Gastroesophageal sphincter (tissue), 4 donors: Measurements from ENCODE around the gene DACH1. TPM values are rescaled to one million over a fixed set of nuclear protein-coding genes. Genes with fewer than 3 reads are reported as not detected.

ENCODE experiments used
- ATAC-seq: fragments of 150-250 bp; one replicate; pipeline ENCODE4 v1.9.1; 2016; ENCODE audit warnings: mild to moderate bottlenecking, moderate library complexity
- H3K27ac ChIP-seq, 4 donors: fragments of 200-600 bp; sonication (generic) in 3 of 4; 1 replicate in 3 of 4; 2 replicates in 1 of 4; pipeline ENCODE4 v1.5.1; 2016 to 2019
- H3K27me3 ChIP-seq: fragments of 200-600 bp; sonication (generic); one replicate; pipeline ENCODE4 v1.5.1; 2019
- H3K36me3 ChIP-seq, 2 donors: fragments of 200-600 bp; sonication (generic); one replicate each; pipeline ENCODE4 v1.5.1; 2019; ENCODE audit warnings: control low read depth in 1 of 2
- H3K4me1 ChIP-seq, 3 donors: fragments of 200-600 bp; sonication (generic); 1 replicate in 2 of 3; 2 replicates in 1 of 3; pipeline ENCODE4 v1.5.1; 2016 to 2019; ENCODE audit warnings: control low read depth in 2 of 3
- H3K4me3 ChIP-seq, 2 donors: fragments of 200-600 bp; sonication (generic); one replicate each; pipeline ENCODE4 v1.5.1; 2019; ENCODE audit warnings: mild to moderate bottlenecking in 1 of 2, moderate library complexity in 1 of 2
- H3K9me3 ChIP-seq, 3 donors: fragments of 200-600 bp; sonication (generic); one replicate each; pipeline ENCODE4 v1.5.1; 2017 to 2019; ENCODE audit warnings: control low read depth in 2 of 3
- EP300 ChIP-seq: sonication (generic); formaldehyde crosslinking; IDR thresholded peaks from one replicate; pipeline ENCODE4 v1.6.1; 2017; ENCODE audit warnings: antibody characterized with exemption, mild to moderate bottlenecking
- POLR2A ChIP-seq, 2 donors: fragments of 450-650 bp; IDR thresholded peaks; one replicate each; pipeline ENCODE4 v1.6.1; 2017; ENCODE audit warnings: antibody characterized with exemption in 2 of 2, mild to moderate bottlenecking in 2 of 2, moderate library complexity in 1 of 2
- POLR2AphosphoS5 ChIP-seq: sonication (generic); formaldehyde crosslinking; IDR thresholded peaks from one replicate; pipeline ENCODE4 v1.6.1; 2017; ENCODE audit warnings: antibody characterized with exemption
- WGBS, 2 donors: methylation state at CpG; one replicate each; pipeline ENCODE4 v1.1.5; 2018; ENCODE audit warnings: low coverage in 1 of 2; 5-methylcytosine and 5-hydroxymethylcytosine counted together
- total RNA-seq, 4 donors: library from RNA; depleted of rRNA; stranded (reverse); fragments of >200 nt; gene quantifications; one replicate each; pipeline ENCODE4 v1.1.0, GENCODE V29; 2016
- TF ChIP-seq, protein P1 (sequence below), 4 experiments: fragments of 200-600 bp in 2 of 4; fragments of 450-650 bp in 2 of 4; sonication (generic) in 1 of 4; IDR thresholded peaks; one replicate each; pipeline ENCODE4 v1.5.1; 2017 to 2019; ENCODE audit warnings: antibody characterized with exemption in 4 of 4, mild to moderate bottlenecking in 2 of 4, moderate library complexity in 2 of 4

DACH1 gene
- total RNA-seq, 4 donors from 2014 or later: 1.1 to 2.1 (median 1.7) TPM

DNA sequence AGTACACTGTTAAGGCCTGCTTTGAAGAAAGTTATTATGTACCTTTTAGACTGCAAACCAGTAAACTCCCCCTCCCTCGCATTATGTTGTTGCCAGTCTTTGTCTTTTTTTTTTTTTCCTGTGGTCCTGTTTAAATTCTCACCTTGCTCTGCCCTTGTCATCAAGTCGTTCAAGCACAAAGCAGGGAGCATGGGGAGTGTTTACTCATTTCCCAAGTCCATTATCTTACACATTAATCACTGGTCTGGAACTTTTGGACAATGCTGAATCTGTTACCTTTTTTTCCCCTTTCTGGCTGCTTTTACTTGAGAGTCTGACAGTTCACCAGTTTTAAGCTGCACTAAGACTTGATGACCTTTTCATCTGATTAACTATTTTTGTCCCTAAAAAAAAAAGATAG lies 108.2 kb downstream of the DACH1 start:
- Histone ChIP-seq H3K9me3 (no peaks in the 10 kb centered on the region), H3K27ac (no peak overlapping the region), H3K4me3 (no peak overlapping the region), H3K4me1 (no peaks in the 10 kb centered on the region), H3K36me3 (no peaks in the 10 kb centered on the region), H3K27me3 (no peaks in the 10 kb centered on the region)
- ATAC-seq: no peak
- 48 to 50% methylated on average over 1 to 2 of the region's 2 CpGs for WGBS, 2 donors
- TF ChIP-seq EP300 (no peak), POLR2AphosphoS5 (no peak)

DNA sequence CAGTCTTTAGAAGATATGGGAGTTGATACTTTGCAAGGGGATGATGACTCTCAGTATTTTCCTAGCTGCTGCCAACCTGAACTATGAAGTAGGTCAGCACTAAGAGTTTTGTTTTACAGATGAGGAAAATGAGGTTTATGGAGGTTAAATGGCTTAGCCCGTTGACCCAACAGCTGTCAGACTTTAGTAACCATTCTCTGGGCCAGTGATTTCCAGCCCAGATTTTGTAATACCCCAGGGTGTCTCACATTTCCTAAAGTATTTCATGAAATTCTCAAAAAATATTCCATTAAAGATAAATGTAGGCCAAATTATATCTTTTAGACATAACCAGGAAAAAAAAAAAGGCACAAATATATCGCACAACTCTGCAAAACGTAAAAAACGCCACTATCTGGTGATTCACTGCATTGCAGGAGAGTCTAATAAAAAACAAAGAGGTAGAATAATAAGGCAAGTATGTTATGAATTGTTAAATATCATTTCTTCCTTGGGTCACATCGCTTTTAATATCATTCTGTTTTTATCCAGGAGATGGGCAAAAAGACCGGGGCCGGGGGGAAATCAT lies 112.5 kb downstream of the DACH1 start:
- WGBS, 2 donors: 62 to 88% methylated on average over 7 of the region's 7 CpGs
- H3K27ac ChIP-seq: no peak overlapping the region
- TF ChIP-seq, protein P1, sequence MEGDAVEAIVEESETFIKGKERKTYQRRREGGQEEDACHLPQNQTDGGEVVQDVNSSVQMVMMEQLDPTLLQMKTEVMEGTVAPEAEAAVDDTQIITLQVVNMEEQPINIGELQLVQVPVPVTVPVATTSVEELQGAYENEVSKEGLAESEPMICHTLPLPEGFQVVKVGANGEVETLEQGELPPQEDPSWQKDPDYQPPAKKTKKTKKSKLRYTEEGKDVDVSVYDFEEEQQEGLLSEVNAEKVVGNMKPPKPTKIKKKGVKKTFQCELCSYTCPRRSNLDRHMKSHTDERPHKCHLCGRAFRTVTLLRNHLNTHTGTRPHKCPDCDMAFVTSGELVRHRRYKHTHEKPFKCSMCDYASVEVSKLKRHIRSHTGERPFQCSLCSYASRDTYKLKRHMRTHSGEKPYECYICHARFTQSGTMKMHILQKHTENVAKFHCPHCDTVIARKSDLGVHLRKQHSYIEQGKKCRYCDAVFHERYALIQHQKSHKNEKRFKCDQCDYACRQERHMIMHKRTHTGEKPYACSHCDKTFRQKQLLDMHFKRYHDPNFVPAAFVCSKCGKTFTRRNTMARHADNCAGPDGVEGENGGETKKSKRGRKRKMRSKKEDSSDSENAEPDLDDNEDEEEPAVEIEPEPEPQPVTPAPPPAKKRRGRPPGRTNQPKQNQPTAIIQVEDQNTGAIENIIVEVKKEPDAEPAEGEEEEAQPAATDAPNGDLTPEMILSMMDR (IDR thresholded peaks at IDR 0.05): peak in 1 of 4 experiments; percentile 11
- TF ChIP-seq EP300 (no peak), POLR2A (IDR thresholded peaks at IDR 0.05) (no peak), POLR2AphosphoS5 (peak; percentile 26)
- H3K4me3 ChIP-seq: no peak overlapping the region
- no peaks in the 10 kb centered on the region for H3K9me3 ChIP-seq
- no peaks in the 10 kb centered on the region for H3K4me1 ChIP-seq
- peak; percentile 71 for ATAC-seq
- H3K27me3 ChIP-seq: no peaks in the 10 kb centered on the region
- no peaks in the 10 kb centered on the region for H3K36me3 ChIP-seq

DNA sequence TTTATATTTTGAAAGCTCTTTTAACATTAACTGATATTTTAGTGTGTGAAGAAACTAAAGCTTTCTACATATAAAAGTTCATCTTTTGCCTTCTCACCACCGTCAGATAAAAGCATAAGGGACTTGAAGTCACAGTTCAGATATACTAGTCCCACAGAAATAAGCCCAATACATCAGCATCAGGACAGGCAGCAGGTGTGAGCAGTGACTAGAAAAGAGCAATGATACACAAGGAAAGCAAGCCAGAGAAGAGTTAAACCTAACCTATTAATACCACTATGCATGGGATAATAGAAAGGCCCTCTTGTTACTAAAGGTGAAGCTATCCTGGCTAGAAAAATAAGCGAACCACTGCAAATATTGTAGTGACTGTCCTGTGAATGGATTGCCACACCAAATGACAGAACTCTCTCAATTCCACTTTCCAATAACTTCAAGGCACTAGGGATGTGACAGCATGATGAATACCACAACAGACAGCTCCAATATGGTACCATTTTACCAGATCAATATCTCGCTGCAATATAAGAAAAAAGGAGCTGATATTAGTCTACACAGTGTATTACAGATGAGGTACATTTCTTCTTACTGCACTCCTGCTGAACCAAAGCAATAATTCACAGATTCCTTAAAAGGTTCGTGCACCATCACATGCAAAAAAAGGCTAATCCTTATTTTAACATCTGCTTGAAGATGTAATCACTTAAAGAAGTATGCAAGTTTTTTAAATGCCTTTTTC lies 114.1 kb downstream of the DACH1 start:
- Histone ChIP-seq H3K4me3 (no peak overlapping the region), H3K36me3 (no peaks in the 10 kb centered on the region), H3K27ac (no peak overlapping the region), H3K9me3 (no peaks in the 10 kb centered on the region), H3K27me3 (no peaks in the 10 kb centered on the region), H3K4me1 (no peaks in the 10 kb centered on the region)
- no peak for ATAC-seq
- TF ChIP-seq POLR2AphosphoS5 (no peak), POLR2A (IDR thresholded peaks at IDR 0.05) (no peak), EP300 (no peak)
- TF ChIP-seq, protein P1 (IDR thresholded peaks at IDR 0.05): no peak
- WGBS, 2 donors: 64 to 81% methylated on average over 3 to 4 of the region's 4 CpGs

DNA sequence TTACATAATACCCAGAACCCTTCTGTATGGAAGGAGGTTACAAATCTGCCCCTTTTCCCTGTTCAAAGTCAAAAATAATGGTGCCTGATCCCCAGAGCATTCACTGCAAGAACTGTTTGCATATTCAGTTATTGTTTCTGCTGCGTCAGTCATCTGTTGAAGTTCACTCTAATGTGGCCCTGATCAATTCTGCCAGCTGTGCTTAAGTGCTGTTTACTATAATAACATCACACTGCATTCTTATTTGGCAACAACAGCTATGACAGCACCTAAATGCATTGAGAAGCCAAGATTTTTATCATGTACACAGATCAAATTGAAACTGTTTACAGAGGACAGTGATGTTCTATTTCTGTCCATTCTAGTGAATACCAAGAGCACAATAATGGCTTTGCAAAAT lies 115.9 kb downstream of the DACH1 start:
- H3K27ac ChIP-seq: no peak overlapping the region

DNA sequence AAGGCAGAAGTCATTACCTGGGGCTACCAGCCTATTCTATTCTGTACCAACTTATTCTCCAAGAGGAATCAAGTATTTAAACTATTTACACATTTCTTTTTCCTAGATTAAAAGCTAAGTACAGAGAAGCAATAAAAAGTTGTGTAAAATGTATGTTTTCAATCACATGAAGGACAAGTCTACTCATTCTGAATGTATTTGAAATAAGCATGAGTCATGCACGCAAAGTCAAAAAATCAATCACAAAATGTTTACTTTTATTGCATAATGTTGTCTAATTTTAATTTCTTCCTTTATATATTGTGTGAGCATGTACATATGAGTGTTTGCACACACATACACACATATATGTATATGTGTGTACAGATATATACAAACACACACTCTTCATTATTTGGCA lies 136.7 kb downstream of the DACH1 start:
- no peak for ATAC-seq
- TF ChIP-seq POLR2A (IDR thresholded peaks at IDR 0.05) (no peak), EP300 (no peak), POLR2AphosphoS5 (no peak)
- TF ChIP-seq, protein P1 (IDR thresholded peaks at IDR 0.05): no peak
- WGBS, 2 donors: 93 to 100% methylated on average over 1 of the region's 1 CpG

More for the DNA sequence above, 115.9 kb downstream of the DACH1 start:
- Histone ChIP-seq H3K9me3 (no peaks in the 10 kb centered on the region), H3K36me3 (no peaks in the 10 kb centered on the region), H3K27me3 (no peaks in the 10 kb centered on the region), H3K4me1 (no peaks in the 10 kb centered on the region), H3K4me3 (no peak overlapping the region)
- no peak for TF ChIP-seq EP300
- TF ChIP-seq, protein P1 (IDR thresholded peaks at IDR 0.05): no peak
- no peak for TF ChIP-seq POLR2AphosphoS5
- no peak for TF ChIP-seq POLR2A (IDR thresholded peaks at IDR 0.05)
- ATAC-seq: no peak
- WGBS, 2 donors: 50 to 63% methylated on average over 1 of the region's 1 CpG

More for the DNA sequence above, 136.7 kb downstream of the DACH1 start:
- H3K9me3 ChIP-seq: no peaks in the 10 kb centered on the region
- no peak overlapping the region for H3K27ac ChIP-seq
- H3K4me3 ChIP-seq: no peak overlapping the region
- H3K36me3 ChIP-seq: no peaks in the 10 kb centered on the region
- no peaks in the 10 kb centered on the region for H3K4me1 ChIP-seq
- no peaks in the 10 kb centered on the region for H3K27me3 ChIP-seq
